ENCODE measurements around the gene POLE.

The POLE gene

GRCh38 chr12:132597333-132598316 is 89.5 kb downstream of the POLE start:
- Mint-ChIP-seq H3K9me3 (no peaks in the 10 kb centered on the region), H3K4me3 (peak overlapping the region; percentile 82 to 88), H3K27ac (no peak overlapping the region), H3K4me1 (peaks cover 38% of the 10 kb centered on the region), H3K27me3 (peaks cover 76% of the 10 kb centered on the region)
- DNase-seq, result no peak
- ATAC-seq, result no peak

GRCh38 chr12:132596016-132596415 is 91.1 kb downstream of the POLE start:
- no peak for ATAC-seq
- no peak for DNase-seq
- Mint-ChIP-seq H3K4me1 (peaks cover 34% of the 10 kb centered on the region), H3K27ac (no peak overlapping the region), H3K27me3 (peaks cover 64% of the 10 kb centered on the region), H3K9me3 (no peaks in the 10 kb centered on the region), H3K4me3 (peak overlapping the region in 1 of 2 donors; percentile 29)

- Mint-ChIP-seq H3K4me3 (no peak overlapping the region), H3K4me1 (peaks cover 26% of the 10 kb centered on the region), H3K27ac (no peak overlapping the region), H3K27me3 (peaks cover 56% of the 10 kb centered on the region), H3K9me3 (no peaks in the 10 kb centered on the region)
- no peak for ATAC-seq
- DNase-seq, result no peak
Observed at GRCh38 chr12:132595183-132595582, 92.0 kb downstream of the POLE start.

GRCh38 chr12:132593938-132594358 is 93.2 kb downstream of the POLE start:
- Mint-ChIP-seq H3K4me1 (peaks cover 16% of the 10 kb centered on the region), H3K27ac (no peak overlapping the region), H3K9me3 (no peaks in the 10 kb centered on the region), H3K4me3 (no peak overlapping the region), H3K27me3 (peaks cover 44% of the 10 kb centered on the region)
- peak; percentile 80 for ATAC-seq
- DNase-seq, result no peak

- ATAC-seq (no peak), DNase-seq (no peak)
- H3K4me1 Mint-ChIP-seq, result peaks cover 12% of the 10 kb centered on the region
- no peak overlapping the region for H3K27ac Mint-ChIP-seq
- H3K4me3 Mint-ChIP-seq, result no peak overlapping the region
- peaks cover 39% of the 10 kb centered on the region for H3K27me3 Mint-ChIP-seq
- no peaks in the 10 kb centered on the region for H3K9me3 Mint-ChIP-seq
Observed at GRCh38 chr12:132593521-132593920, 93.6 kb downstream of the POLE start.

GRCh38 chr12:132593071-132593470 is 94.1 kb downstream of the POLE start:
- Mint-ChIP-seq H3K9me3 (no peaks in the 10 kb centered on the region), H3K4me3 (no peak overlapping the region), H3K4me1 (peaks cover 10% of the 10 kb centered on the region), H3K27me3 (peaks cover 36% of the 10 kb centered on the region), H3K27ac (no peak overlapping the region)
- DNase-seq (no peak), ATAC-seq (no peak)

- peak; percentile 44 for ATAC-seq
- peaks cover 5% of the 10 kb centered on the region for H3K4me1 Mint-ChIP-seq
- no peak for DNase-seq
- no peak overlapping the region for H3K27ac Mint-ChIP-seq
- peaks cover 30% of the 10 kb centered on the region for H3K27me3 Mint-ChIP-seq
- H3K9me3 Mint-ChIP-seq, result no peaks in the 10 kb centered on the region
- H3K4me3 Mint-ChIP-seq, result no peak overlapping the region
Observed at GRCh38 chr12:132592282-132592970, 94.7 kb downstream of the POLE start.

- no peaks in the 10 kb centered on the region for H3K9me3 Mint-ChIP-seq
- no peak overlapping the region for H3K4me3 Mint-ChIP-seq
- no peak overlapping the region for H3K27ac Mint-ChIP-seq
- DNase-seq (no peak), ATAC-seq (no peak)
- H3K4me1 Mint-ChIP-seq, result no peaks in the 10 kb centered on the region
- peaks cover 20% of the 10 kb centered on the region for H3K27me3 Mint-ChIP-seq
Observed at GRCh38 chr12:132591107-132591935, 95.8 kb downstream of the POLE start.

- no peak overlapping the region for H3K27ac Mint-ChIP-seq
- H3K4me1 Mint-ChIP-seq, result no peaks in the 10 kb centered on the region
- no peak overlapping the region for H3K4me3 Mint-ChIP-seq
- H3K9me3 Mint-ChIP-seq, result no peaks in the 10 kb centered on the region
- ATAC-seq, result no peak
- no peak for DNase-seq
- peaks cover 15% of the 10 kb centered on the region for H3K27me3 Mint-ChIP-seq
Observed at GRCh38 chr12:132588821-132589669, 98.1 kb downstream of the POLE start.

- DNase-seq (no peak), ATAC-seq (no peak)
- Mint-ChIP-seq H3K9me3 (no peaks in the 10 kb centered on the region), H3K4me3 (no peak overlapping the region), H3K4me1 (no peaks in the 10 kb centered on the region), H3K27ac (no peak overlapping the region), H3K27me3 (peaks cover 9% of the 10 kb centered on the region)
Observed at GRCh38 chr12:132588319-132588718, 98.8 kb downstream of the POLE start.

- H3K27me3 Mint-ChIP-seq, result peaks cover 6% of the 10 kb centered on the region
- H3K27ac Mint-ChIP-seq, result no peak overlapping the region
- H3K9me3 Mint-ChIP-seq, result no peaks in the 10 kb centered on the region
- DNase-seq, result no peak
- H3K4me1 Mint-ChIP-seq, result no peaks in the 10 kb centered on the region
- no peak overlapping the region for H3K4me3 Mint-ChIP-seq
- no peak for ATAC-seq
Observed at GRCh38 chr12:132587781-132588180, 99.4 kb downstream of the POLE start.

GRCh38 chr12:132586929-132587328 is 100.2 kb downstream of the POLE start:
- Mint-ChIP-seq H3K9me3 (no peaks in the 10 kb centered on the region), H3K4me3 (no peak overlapping the region), H3K27me3 (no peaks in the 10 kb centered on the region), H3K4me1 (no peaks in the 10 kb centered on the region), H3K27ac (peak overlapping the region in 1 of 2 donors; percentile 54)
- DNase-seq (no peak), ATAC-seq (no peak)

GRCh38 chr12:132585177-132585576 is 102.0 kb downstream of the POLE start:
- Mint-ChIP-seq H3K9me3 (no peaks in the 10 kb centered on the region), H3K4me1 (no peaks in the 10 kb centered on the region), H3K4me3 (no peak overlapping the region), H3K27me3 (no peaks in the 10 kb centered on the region), H3K27ac (peak overlapping the region in 1 of 2 donors; percentile 71)
- no peak for ATAC-seq
- DNase-seq, result no peak

- no peaks in the 10 kb centered on the region for H3K27me3 Mint-ChIP-seq
- no peak overlapping the region for H3K4me3 Mint-ChIP-seq
- no peak overlapping the region for H3K27ac Mint-ChIP-seq
- DNase-seq, result no peak
- no peaks in the 10 kb centered on the region for H3K4me1 Mint-ChIP-seq
- ATAC-seq, result no peak
- no peaks in the 10 kb centered on the region for H3K9me3 Mint-ChIP-seq
Observed at GRCh38 chr12:132584429-132584828, 102.7 kb downstream of the POLE start.

- Mint-ChIP-seq H3K4me3 (no peak overlapping the region), H3K9me3 (no peaks in the 10 kb centered on the region), H3K27me3 (no peaks in the 10 kb centered on the region), H3K27ac (no peak overlapping the region), H3K4me1 (no peaks in the 10 kb centered on the region)
- DNase-seq (no peak), ATAC-seq (no peak)
Observed at GRCh38 chr12:132583736-132584135, 103.4 kb downstream of the POLE start.

All from stimulated activated naive CD8-positive, alpha-beta T cell treated with anti-CD3 and anti-CD28 coated beads, Interleukin-15, amount 100 ng/mL, for 72 hours (primary cell).